Muscle of leg (tissue), 11 donors: Measurements from ENCODE around the gene COL8A1. TPM values are rescaled to one million over a fixed set of nuclear protein-coding genes. Genes with fewer than 3 reads are reported as not detected.

Source experiments
- DNase-seq: peaks from one replicate; pipeline ENCODE4 v3.0.0; 2013
- H3K27ac ChIP-seq: one replicate; pipeline ENCODE4 v1.5.1; 2013; ENCODE audit warnings: mild to moderate bottlenecking, low read length, control low read depth
- H3K27me3 ChIP-seq: one replicate; pipeline ENCODE4 v1.6.1; 2013; ENCODE audit warnings: low read length; ENCODE audit not compliant: control insufficient read depth, insufficient read depth
- H3K36me3 ChIP-seq: one replicate; pipeline ENCODE4 v1.6.1; 2013; ENCODE audit warnings: low read length; ENCODE audit not compliant: control insufficient read depth, insufficient read depth
- H3K4me1 ChIP-seq: one replicate; pipeline ENCODE4 v1.6.1; 2013; ENCODE audit warnings: low read length; ENCODE audit not compliant: control insufficient read depth, insufficient read depth
- H3K4me3 ChIP-seq: one replicate; pipeline ENCODE4 v1.5.1; 2013; ENCODE audit warnings: low read length, control low read depth
- H3K9me3 ChIP-seq: replicated peaks from 2 replicates; pipeline ENCODE4 v1.6.1; 2013; ENCODE audit warnings: low read depth, low read length; ENCODE audit not compliant: control insufficient read depth
- WGBS: methylation state at CpG from one replicate; pipeline ENCODE4 v1.1.5; 2013; ENCODE audit warnings: missing lambda C conversion rate; ENCODE audit not compliant: insufficient coverage; 5-methylcytosine and 5-hydroxymethylcytosine counted together
- polyA plus RNA-seq, 8 donors: library from polyadenylated mRNA; unstranded; fragments of 120-200 nt; gene quantifications; one replicate each; pipeline versions ENCODE4 v1.2.1 to v1.2.3, GENCODE V29; 2013; ENCODE audit warnings: inconsistent platforms in 1 of 8, low replicate concordance in 1 of 8; ENCODE audit not compliant: insufficient read length in 8 of 8, insufficient read depth in 1 of 8
- total RNA-seq: library from RNA; stranded (reverse); fragments of 120-200 nt; gene quantifications from one replicate; pipeline ENCODE4 v1.2.4, GENCODE V29; 2013

The COL8A1 gene
- total and polyA plus RNA-seq, 9 donors: 0.44 to 3.7 (median 1.2) TPM

DNA sequence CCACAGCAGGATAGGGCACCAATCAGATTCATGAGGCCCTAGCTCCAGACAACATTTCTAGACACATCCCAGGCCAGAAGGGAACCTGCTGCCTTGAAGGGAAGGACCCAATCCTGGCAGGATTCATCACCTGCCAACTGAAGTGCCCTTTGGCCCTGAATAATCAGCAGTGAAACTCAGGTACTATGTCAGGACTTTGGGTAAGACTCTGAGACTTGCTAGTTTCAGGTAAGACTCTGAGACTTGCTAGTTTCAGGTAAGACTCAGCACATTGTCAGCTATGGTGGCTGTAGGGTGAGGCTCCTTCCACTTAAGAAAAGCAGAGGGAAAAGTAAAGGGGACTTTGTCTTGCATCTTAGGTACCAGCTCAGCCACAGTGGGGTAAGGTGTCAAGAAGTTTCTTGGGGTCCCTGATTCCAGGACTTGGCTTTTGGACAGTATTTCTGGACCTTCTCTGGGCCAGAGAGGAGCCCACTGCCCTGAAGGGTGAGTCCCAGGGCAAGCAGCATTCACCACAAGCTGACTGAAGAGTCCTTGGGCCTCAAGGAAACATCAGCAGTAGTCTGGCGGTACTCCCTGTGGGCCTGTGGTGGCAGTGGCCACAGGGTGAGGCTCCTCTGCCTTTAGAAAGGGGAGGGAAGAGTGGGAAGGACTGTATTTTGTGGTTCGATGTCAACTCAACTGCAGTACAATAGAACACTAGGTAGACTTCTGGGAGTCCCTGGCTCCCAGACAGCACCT lies 13.7 kb upstream of the COL8A1 start:
- H3K4me3 ChIP-seq: no peak overlapping the region
- no peaks in the 10 kb centered on the region for H3K9me3 ChIP-seq
- H3K27ac ChIP-seq: no peak overlapping the region
- no peak for DNase-seq
- WGBS: 100% methylated on average over 1 of the region's 2 CpGs
- no peaks in the 10 kb centered on the region for H3K36me3 ChIP-seq
- no peaks in the 10 kb centered on the region for H3K27me3 ChIP-seq
- no peaks in the 10 kb centered on the region for H3K4me1 ChIP-seq

DNA sequence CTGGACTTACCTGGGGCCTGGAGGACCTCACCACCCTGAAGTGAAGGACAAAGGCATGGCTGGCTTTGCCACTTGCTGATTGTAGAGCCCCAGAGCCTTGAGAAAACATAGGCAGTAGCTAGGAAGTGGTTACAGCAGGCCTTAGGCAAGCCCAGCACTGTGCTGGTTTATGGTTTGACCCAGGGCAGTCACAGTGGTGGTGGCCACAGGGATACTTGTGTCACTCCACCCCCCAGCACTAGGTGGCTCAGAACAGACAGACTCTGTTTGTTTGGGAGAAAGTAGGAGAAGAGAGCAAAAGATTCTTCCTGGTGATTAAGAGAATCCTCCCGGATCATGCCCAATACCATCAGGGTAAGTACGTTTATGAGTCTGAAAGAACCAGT lies 13.2 kb upstream of the COL8A1 start:
- Histone ChIP-seq H3K9me3 (no peaks in the 10 kb centered on the region), H3K4me1 (no peaks in the 10 kb centered on the region), H3K36me3 (no peaks in the 10 kb centered on the region), H3K4me3 (no peak overlapping the region), H3K27ac (no peak overlapping the region), H3K27me3 (no peaks in the 10 kb centered on the region)
- no CpG with 5 or more reads among the region's 2 CpGs for WGBS
- no peak for DNase-seq

DNA sequence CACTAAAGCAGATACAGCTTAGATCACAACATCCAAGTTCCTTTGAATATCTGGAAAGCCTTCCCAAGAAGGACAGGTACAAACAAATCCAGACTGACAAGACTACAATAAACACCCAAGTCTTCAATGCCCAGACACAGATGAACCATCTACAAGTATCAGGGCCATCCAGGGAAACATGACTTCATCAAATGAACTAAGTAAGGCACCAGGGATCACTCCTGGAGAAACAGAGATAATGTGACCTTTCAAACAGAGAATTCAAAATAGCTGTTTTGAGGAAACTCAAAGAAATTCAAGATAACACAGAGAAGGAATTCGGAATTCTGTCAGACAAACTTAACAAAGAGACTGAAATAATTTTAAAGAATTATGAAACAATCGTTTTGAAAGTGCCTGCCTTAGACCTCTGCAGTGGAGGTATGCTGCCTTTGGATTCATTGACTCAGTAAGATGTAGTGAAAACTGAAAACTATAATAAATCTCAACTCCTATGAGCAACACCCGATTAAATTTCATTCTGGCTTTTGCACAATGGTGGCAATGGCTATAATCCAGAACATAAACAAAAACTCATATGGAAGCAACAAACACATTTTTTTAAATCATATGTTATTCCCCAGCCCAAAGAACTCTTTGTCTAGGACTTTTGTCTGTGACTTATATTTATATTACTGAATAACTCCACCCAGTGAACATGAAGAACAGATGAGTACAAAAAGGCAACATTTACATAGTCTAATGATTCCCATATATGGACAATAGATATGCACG lies 12.6 kb upstream of the COL8A1 start:
- Histone ChIP-seq H3K27ac (no peak overlapping the region), H3K4me3 (no peak overlapping the region), H3K4me1 (no peaks in the 10 kb centered on the region), H3K27me3 (no peaks in the 10 kb centered on the region), H3K36me3 (no peaks in the 10 kb centered on the region), H3K9me3 (no peaks in the 10 kb centered on the region)
- peak; percentile 19 for DNase-seq
- WGBS: no CpG with 5 or more reads among the region's 4 CpGs

DNA sequence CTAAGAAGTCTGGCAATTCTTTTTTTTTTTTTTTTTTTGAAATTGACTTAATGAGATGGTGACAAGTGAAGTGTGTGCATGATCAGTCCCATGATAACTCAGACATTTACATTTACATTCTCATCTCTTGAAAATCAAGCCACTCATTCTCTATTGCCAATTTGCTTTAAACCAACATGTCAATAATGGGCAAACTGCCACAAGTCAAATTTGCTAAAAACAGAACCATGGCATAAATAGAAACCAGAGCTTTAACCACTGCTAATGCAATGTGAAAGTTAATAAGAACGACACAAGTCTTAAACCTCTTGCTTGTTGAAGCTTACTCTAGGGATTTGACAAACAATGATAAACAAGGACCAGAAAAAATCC lies 12.0 kb upstream of the COL8A1 start:
- Histone ChIP-seq H3K4me1 (no peaks in the 10 kb centered on the region), H3K9me3 (no peaks in the 10 kb centered on the region), H3K27me3 (no peaks in the 10 kb centered on the region), H3K4me3 (no peak overlapping the region), H3K36me3 (no peaks in the 10 kb centered on the region), H3K27ac (no peak overlapping the region)
- no CpG with 5 or more reads among the region's 1 CpG for WGBS
- DNase-seq: no peak

DNA sequence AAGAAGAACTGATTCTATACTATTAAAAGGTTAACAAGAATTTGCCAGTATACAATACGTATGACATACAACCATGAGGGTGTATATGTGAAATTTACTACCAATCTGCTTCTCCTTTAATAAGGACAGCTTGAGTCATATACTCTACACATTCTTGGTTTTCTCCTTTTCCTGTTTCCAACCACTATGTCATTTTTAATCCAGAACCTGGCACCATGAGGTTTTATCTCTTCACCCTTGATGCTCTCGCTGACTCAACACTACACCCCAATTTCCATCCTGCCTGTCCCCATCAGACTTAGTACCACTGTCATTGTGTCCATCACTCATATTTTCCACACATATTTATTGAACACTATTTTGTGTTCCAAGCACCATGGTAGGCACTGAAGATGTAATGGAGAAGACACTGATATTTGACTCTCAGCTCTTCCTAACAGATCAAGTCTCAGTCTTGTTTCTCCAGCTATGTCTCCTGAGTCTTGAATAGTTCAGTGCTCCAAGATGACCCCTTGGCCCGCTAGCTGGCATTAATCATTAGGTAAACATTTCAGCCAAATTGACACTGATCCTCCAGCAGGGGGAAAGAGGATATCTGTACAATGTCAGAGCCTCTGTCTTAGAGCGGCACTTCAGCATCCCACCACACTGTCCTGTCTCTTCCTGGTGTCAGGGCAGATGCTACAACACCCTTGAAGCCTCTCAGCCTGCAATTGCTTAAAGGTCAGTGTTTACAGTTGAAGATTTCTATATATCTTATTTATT lies 11.2 kb upstream of the COL8A1 start:
- no CpG with 5 or more reads among the region's 4 CpGs for WGBS
- no peak for DNase-seq
- no peaks in the 10 kb centered on the region for H3K27me3 ChIP-seq

DNA sequence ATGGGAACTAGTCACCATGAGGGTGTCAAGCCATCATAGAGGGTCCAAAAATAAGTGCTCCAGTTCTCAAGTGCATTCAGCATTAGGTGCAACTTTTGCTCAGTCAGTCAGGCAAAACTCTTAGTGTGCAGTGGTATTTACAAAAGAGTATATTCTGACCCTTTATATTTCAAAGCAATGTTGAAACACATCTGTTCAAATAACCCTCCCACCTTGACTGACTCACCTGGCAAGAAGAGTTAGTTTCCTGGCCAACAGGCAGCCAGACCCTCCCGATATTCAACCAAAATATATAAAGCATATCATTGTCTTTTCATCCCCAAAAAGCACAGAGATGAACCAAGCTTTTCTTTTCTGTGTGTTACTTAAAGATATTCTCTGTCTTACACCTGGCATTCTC lies 7.6 kb upstream of the COL8A1 start:
- H3K36me3 ChIP-seq: no peaks in the 10 kb centered on the region
- H3K27me3 ChIP-seq: peaks cover 13% of the 10 kb centered on the region
- no peaks in the 10 kb centered on the region for H3K4me1 ChIP-seq
- H3K27ac ChIP-seq: no peak overlapping the region
- no peak for DNase-seq
- WGBS: 20% methylated on average over 1 of the region's 1 CpG
- no peaks in the 10 kb centered on the region for H3K9me3 ChIP-seq
- no peak overlapping the region for H3K4me3 ChIP-seq

More for the DNA sequence above, 11.2 kb upstream of the COL8A1 start:
- no peaks in the 10 kb centered on the region for H3K36me3 ChIP-seq
- no peak overlapping the region for H3K4me3 ChIP-seq
- H3K4me1 ChIP-seq: no peaks in the 10 kb centered on the region
- no peak overlapping the region for H3K27ac ChIP-seq
- H3K9me3 ChIP-seq: no peaks in the 10 kb centered on the region

DNA sequence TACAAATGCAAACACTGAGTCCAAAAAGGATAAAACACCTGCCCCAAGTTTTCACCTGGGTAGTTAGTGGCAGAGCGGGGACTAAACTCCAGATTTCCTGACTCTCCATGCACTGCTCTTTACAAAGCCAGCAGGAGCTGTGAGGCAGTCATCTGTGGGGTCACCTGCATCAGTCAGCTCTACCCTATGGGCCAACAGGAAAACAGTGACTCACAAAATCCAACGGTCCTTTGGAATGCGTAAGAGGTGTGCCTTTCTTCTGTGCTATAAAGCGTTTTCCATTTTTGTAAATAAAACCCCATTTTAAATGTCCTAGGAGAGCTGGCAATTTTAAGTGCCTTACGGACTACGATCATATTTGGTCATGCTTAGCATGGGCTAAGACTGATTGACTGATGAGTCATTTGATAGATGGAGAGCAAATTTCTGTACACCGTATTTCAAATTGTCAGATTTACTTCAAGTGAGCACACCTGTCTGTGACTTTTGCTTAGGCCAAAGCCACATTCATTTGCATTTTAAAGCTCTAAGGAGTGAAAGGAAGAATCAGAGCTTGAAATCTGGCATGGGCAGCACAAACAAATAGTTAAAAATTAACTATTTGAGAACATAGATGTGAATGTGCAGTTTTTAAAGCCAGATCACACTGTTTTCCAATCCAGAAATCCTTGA lies 4.4 kb upstream of the COL8A1 start:
- WGBS: 90% methylated on average over 2 of the region's 7 CpGs
- no peak for DNase-seq
- Histone ChIP-seq H3K4me3 (no peak overlapping the region), H3K36me3 (no peaks in the 10 kb centered on the region), H3K4me1 (peaks cover 13% of the 10 kb centered on the region), H3K9me3 (no peaks in the 10 kb centered on the region), H3K27me3 (peaks cover 34% of the 10 kb centered on the region), H3K27ac (no peak overlapping the region)

DNA sequence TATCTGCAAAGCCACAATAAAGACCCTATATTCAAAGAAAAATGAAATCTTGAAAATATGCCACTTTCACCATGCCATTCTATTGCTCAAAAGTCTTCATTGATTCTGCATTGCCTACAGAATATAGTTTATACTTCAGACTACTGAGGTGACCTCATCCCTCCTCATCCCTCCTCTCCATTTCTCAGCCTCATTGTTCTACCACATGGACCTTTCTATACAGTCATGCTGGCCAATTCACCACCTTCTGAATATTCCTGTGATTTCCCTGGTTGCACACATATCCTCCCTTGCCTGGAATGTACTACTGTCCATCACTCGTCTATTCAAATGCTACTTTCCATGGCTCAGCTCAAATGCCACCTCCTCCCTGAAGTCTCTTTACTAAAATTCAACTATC lies 3.5 kb upstream of the COL8A1 start:
- Histone ChIP-seq H3K27ac (no peak overlapping the region), H3K9me3 (no peaks in the 10 kb centered on the region)

DNA sequence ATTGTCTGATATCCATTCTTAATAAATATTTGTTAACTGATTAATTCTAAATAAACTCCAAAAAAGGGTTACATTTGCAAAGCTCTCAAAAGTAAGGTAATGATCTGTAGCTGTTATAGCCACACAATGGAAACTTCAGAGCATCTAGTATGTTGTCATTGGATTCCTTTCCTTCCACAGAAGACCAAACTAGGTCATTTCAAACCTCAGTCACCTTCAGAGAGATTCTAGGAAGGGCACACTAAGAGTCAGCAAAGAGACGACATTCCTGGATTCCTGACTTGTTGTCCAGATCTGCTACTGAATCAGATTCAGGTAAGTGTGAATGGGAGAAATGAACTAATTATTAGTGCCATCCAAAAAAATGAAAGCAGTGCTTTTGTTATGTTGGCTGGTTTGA lies 3.0 kb upstream of the COL8A1 start:
- Histone ChIP-seq H3K4me1 (peaks cover 13% of the 10 kb centered on the region), H3K27me3 (peaks cover 34% of the 10 kb centered on the region), H3K9me3 (no peaks in the 10 kb centered on the region), H3K4me3 (no peak overlapping the region), H3K36me3 (no peaks in the 10 kb centered on the region), H3K27ac (no peak overlapping the region)
- no peak for DNase-seq
- no CpG with 5 or more reads among the region's 1 CpG for WGBS

More for the DNA sequence above, 3.5 kb upstream of the COL8A1 start:
- no peak for DNase-seq
- Histone ChIP-seq H3K4me1 (peaks cover 13% of the 10 kb centered on the region), H3K36me3 (no peaks in the 10 kb centered on the region), H3K27me3 (peaks cover 34% of the 10 kb centered on the region), H3K4me3 (no peak overlapping the region)
- WGBS: 77% methylated on average over 1 of the region's 1 CpG

DNA sequence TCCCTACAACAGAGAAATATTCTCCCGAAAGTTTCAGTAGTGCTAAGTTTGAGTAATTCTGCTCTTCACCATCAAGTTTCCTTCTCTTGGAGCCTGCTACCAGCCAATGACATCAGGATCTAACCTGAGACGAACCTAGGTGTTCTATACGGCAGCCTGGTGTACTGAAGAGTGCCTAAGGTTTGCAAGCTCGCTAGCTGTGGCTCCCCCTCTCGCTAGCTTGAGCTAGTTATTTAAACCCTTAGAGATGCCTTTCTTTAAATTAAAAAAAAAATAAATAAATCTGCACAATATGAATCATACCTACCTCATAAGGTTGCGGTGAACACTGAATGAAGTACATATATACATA lies 1.4 kb upstream of the COL8A1 start:
- H3K9me3 ChIP-seq: no peaks in the 10 kb centered on the region
- no CpG with 5 or more reads among the region's 6 CpGs for WGBS
- DNase-seq: no peak
- peaks cover 34% of the 10 kb centered on the region for H3K27me3 ChIP-seq
- H3K27ac ChIP-seq: no peak overlapping the region
- no peak overlapping the region for H3K4me3 ChIP-seq
- peaks cover 13% of the 10 kb centered on the region for H3K4me1 ChIP-seq
- no peaks in the 10 kb centered on the region for H3K36me3 ChIP-seq
